GM18498 (cell line): ENCODE results near the gene TMX1.

Source experiments
- ATAC-seq: cut with Tn5 transposase; IDR thresholded peaks from one replicate; pipeline ENCODE4 v1.9.1; 2021; ENCODE audit warnings: mild to moderate bottlenecking, moderate library complexity; ENCODE audit not compliant: unreplicated experiment

TMX1 gene

GRCh38 chr14:51242545-51243490 lies 2.8 kb downstream of the TMX1 start:
- no peak for ATAC-seq

GRCh38 chr14:51244591-51244990 lies 4.5 kb downstream of the TMX1 start:
- ATAC-seq = no peak

GRCh38 chr14:51246032-51246431 lies 6.0 kb downstream of the TMX1 start:
- ATAC-seq = no peak

GRCh38 chr14:51248016-51248987 lies 8.3 kb downstream of the TMX1 start:
- ATAC-seq = peak; percentile 89

GRCh38 chr14:51251486-51251885 lies 11.4 kb downstream of the TMX1 start:
- no peak for ATAC-seq

- ATAC-seq = no peak
Observed at GRCh38 chr14:51253880-51254279, 13.8 kb downstream of the TMX1 start.

GRCh38 chr14:51258280-51258679 lies 18.2 kb downstream of the TMX1 start:
- ATAC-seq = no peak

GRCh38 chr14:51258788-51259187 lies 18.7 kb downstream of the TMX1 start:
- ATAC-seq = no peak

- ATAC-seq = no peak
Observed at GRCh38 chr14:51260225-51260624, 20.2 kb downstream of the TMX1 start.

GRCh38 chr14:51261151-51261550 lies 21.1 kb downstream of the TMX1 start:
- no peak for ATAC-seq

GRCh38 chr14:51262868-51263267 lies 22.8 kb downstream of the TMX1 start:
- no peak for ATAC-seq

- no peak for ATAC-seq
Observed at GRCh38 chr14:51269634-51270033, 29.6 kb downstream of the TMX1 start.

- ATAC-seq = no peak
Observed at GRCh38 chr14:51276605-51277004, 36.6 kb downstream of the TMX1 start.

GRCh38 chr14:51277753-51278415 lies 37.8 kb downstream of the TMX1 start:
- ATAC-seq = no peak

- no peak for ATAC-seq
Observed at GRCh38 chr14:51282517-51282916, 42.5 kb downstream of the TMX1 start.

- no peak for ATAC-seq
Observed at GRCh38 chr14:51283402-51284085, 43.5 kb downstream of the TMX1 start.

- ATAC-seq = no peak
Observed at GRCh38 chr14:51284241-51284640, 44.2 kb downstream of the TMX1 start.

GRCh38 chr14:51285120-51285519 lies 45.1 kb downstream of the TMX1 start:
- ATAC-seq = peak; percentile 79

- no peak for ATAC-seq
Observed at GRCh38 chr14:51289169-51289568, 49.1 kb downstream of the TMX1 start.

- ATAC-seq = no peak
Observed at GRCh38 chr14:51290132-51290531, 50.1 kb downstream of the TMX1 start.
